RWPE2 (cell line): Measurements from ENCODE around the gene ARFGEF2.
A peak's percentile ranks its signal among the peaks of the same experiment; 100 is the strongest.

Source experiments
- ATAC-seq: fragments of 200-7000 bp; cut with Tn5 transposase; 3 replicates; pipeline ENCODE4 v1.9.1; 2021; ENCODE audit warnings: low read depth
- DNase-seq: peaks from one replicate; pipeline ENCODE4 v3.0.0-alpha.2; 2020; ENCODE audit warnings: low spot score
- H3K27ac ChIP-seq: fragments of 450-650 bp; 2 replicates; pipeline ENCODE4 v1.5.1; 2017; ENCODE audit warnings: mild to moderate bottlenecking; ENCODE audit not compliant: poor library complexity, severe bottlenecking
- H3K27me3 ChIP-seq: fragments of 250-450 bp; sonication (Bioruptor Pico); 2 replicates; pipeline ENCODE4 v1.5.1; 2021; ENCODE audit warnings: mild to moderate bottlenecking, moderate library complexity; ENCODE audit not compliant: insufficient read depth, poor library complexity, severe bottlenecking
- H3K36me3 ChIP-seq: fragments of 250-450 bp; sonication (Bioruptor Pico); 2 replicates; pipeline ENCODE4 v1.5.1; 2020; ENCODE audit warnings: low read depth, mild to moderate bottlenecking, moderate library complexity
- H3K4me1 ChIP-seq: fragments of 250-450 bp; sonication (Bioruptor Pico); 2 replicates; pipeline ENCODE4 v1.5.1; 2021; ENCODE audit warnings: mild to moderate bottlenecking, moderate library complexity; ENCODE audit not compliant: insufficient read depth, poor library complexity, severe bottlenecking
- H3K4me3 ChIP-seq: fragments of 250-450 bp; sonication (Bioruptor Pico); 2 replicates; pipeline ENCODE4 v1.5.1; 2021; ENCODE audit warnings: mild to moderate bottlenecking, moderate library complexity; ENCODE audit not compliant: severe bottlenecking
- H3K9me3 ChIP-seq: fragments of 250-450 bp; sonication (Bioruptor Pico); 2 replicates; pipeline ENCODE4 v1.5.1; 2021; ENCODE audit warnings: mild to moderate bottlenecking, moderate library complexity; ENCODE audit not compliant: severe bottlenecking
- CTCF ChIP-seq: fragments of 450-650 bp; IDR thresholded peaks from one replicate; pipeline ENCODE4 v1.5.1; 2017; ENCODE audit warnings: mild to moderate bottlenecking, moderate library complexity; ENCODE audit not compliant: poor library complexity, severe bottlenecking

Gene ARFGEF2

GRCh38 chr20:48921168-48921882 lies at the start of gene ARFGEF2:
ARFGEF2 (plus strand) TSS chr20:48921711; CDS start chr20:48921890, 179 bp downstream.
- no peaks in the 10 kb centered on the region for H3K9me3 ChIP-seq
- peak; percentile 37 for TF ChIP-seq CTCF
- peak within 1 kb of the TSS; percentile 98 for H3K4me3 ChIP-seq
- ATAC-seq = peak; percentile 83
- H3K27ac ChIP-seq = peak within 1 kb of the TSS; percentile 66
- H3K4me1 ChIP-seq = peaks cover 21% of the 10 kb centered on the region
- DNase-seq = peak; percentile 96
- no peaks in the 10 kb centered on the region for H3K27me3 ChIP-seq
- H3K36me3 ChIP-seq = 0 out of 2 replicates have a peak, but pooled peaks cover 5% of the 10 kb centered on the region

- H3K27ac ChIP-seq = no peak overlapping the region
- no peaks in the 10 kb centered on the region for H3K27me3 ChIP-seq
- H3K36me3 ChIP-seq = no peaks in the 10 kb centered on the region
- H3K9me3 ChIP-seq = no peaks in the 10 kb centered on the region
- TF ChIP-seq CTCF = no peak
- ATAC-seq = peak; percentile 12; the same call in 1 of the 3 replicates
- H3K4me1 ChIP-seq = peaks cover 28% of the 10 kb centered on the region
- no peak overlapping the region for H3K4me3 ChIP-seq
- no peak for DNase-seq
Observed at GRCh38 chr20:48875233-48875913, 46.1 kb upstream of the ARFGEF2 start.

GRCh38 chr20:48875914-48876240 lies 45.6 kb upstream of the ARFGEF2 start:
- no peak overlapping the region for H3K4me3 ChIP-seq
- no peak overlapping the region for H3K27ac ChIP-seq
- no peak for TF ChIP-seq CTCF
- ATAC-seq = peak; percentile 84
- H3K9me3 ChIP-seq = no peaks in the 10 kb centered on the region
- H3K36me3 ChIP-seq = no peaks in the 10 kb centered on the region
- peaks cover 28% of the 10 kb centered on the region for H3K4me1 ChIP-seq
- DNase-seq = peak; percentile 80
- H3K27me3 ChIP-seq = no peaks in the 10 kb centered on the region

GRCh38 chr20:48877304-48877703 lies 44.2 kb upstream of the ARFGEF2 start:
- H3K27ac ChIP-seq = no peak overlapping the region
- H3K4me3 ChIP-seq = no peak overlapping the region
- no peak for TF ChIP-seq CTCF
- no peaks in the 10 kb centered on the region for H3K36me3 ChIP-seq
- DNase-seq (no peak), ATAC-seq (no peak)
- no peaks in the 10 kb centered on the region for H3K9me3 ChIP-seq
- no peaks in the 10 kb centered on the region for H3K27me3 ChIP-seq
- H3K4me1 ChIP-seq = peaks cover 28% of the 10 kb centered on the region
